Measurements from ENCODE around the gene RGP1. TPM values are rescaled to one million over a fixed set of nuclear protein-coding genes. Genes with fewer than 3 reads are reported as not detected.

RGP1 gene
- 10 to 100 TPM in 1 of 6 donors, 1 to 10 TPM in 5; 1.9 to 14.2 (median 6.9) TPM for polyA plus RNA-seq (ENCODE audit: low read depth in 6 of 6)

- Mint-ChIP-seq H3K4me1 (peaks cover 54 to 55% (median 54%) of the 10 kb centered on the region in 3 donors), H3K36me3 (peaks cover 7 to 20% of the 10 kb centered on the region in 2 donors), H3K27ac (peak within 1 kb of the TSS; percentile 91 to 96 (median 94)), H3K4me3 (peak within 1 kb of the TSS; percentile 91 to 98 (median 97)), H3K9me3 (no peaks in the 10 kb centered on the region), H3K27me3 (no peaks in the 10 kb centered on the region)
- peak; percentile 76 for DNase-seq
- ATAC-seq (ENCODE audit: low read depth in 2 of 2): peak; percentile 82 to 84
These were observed at the start of gene RGP1, which contains the start of gene GBA2 for GRCh38 chr9:35748858-35749514. RGP1 (plus strand) TSS chr9:35749287; CDS start chr9:35749756, 469 bp downstream. GBA2 (minus strand) TSS chr9:35749228; CDS start chr9:35748704, 524 bp downstream.

- H3K27me3 Mint-ChIP-seq: no peaks in the 10 kb centered on the region
- ATAC-seq (ENCODE audit: low read depth in 2 of 2): no peak
These were observed 49.1 kb upstream of the RGP1 start for GRCh38 chr9:35700031-35700430.

GRCh38 chr9:35700942-35701341 lies 48.1 kb upstream of the RGP1 start:
- Mint-ChIP-seq H3K9me3 (no peaks in the 10 kb centered on the region), H3K27me3 (no peaks in the 10 kb centered on the region), H3K36me3 (peaks cover 0 to 22% of the 10 kb centered on the region in 2 donors), H3K4me1 (peaks cover 5 to 18% (median 12%) of the 10 kb centered on the region in 3 donors), H3K4me3 (no peak overlapping the region), H3K27ac (no peak overlapping the region)
- DNase-seq: no peak
- no peak for ATAC-seq (ENCODE audit: low read depth in 2 of 2)

More at GRCh38 chr9:35700031-35700430, 49.1 kb upstream of the RGP1 start:
- Mint-ChIP-seq H3K27ac (no peak overlapping the region), H3K9me3 (no peaks in the 10 kb centered on the region), H3K4me3 (no peak overlapping the region), H3K36me3 (peaks cover 0 to 22% of the 10 kb centered on the region in 2 donors), H3K4me1 (peaks cover 5 to 18% (median 12%) of the 10 kb centered on the region in 3 donors)
- no peak for DNase-seq

- no peak for DNase-seq
- Mint-ChIP-seq H3K9me3 (no peaks in the 10 kb centered on the region), H3K4me3 (no peak overlapping the region), H3K27me3 (no peaks in the 10 kb centered on the region), H3K27ac (peak overlapping the region in 1 of 6 donors; percentile 62), H3K4me1 (peaks cover 1 to 15% (median 4%) of the 10 kb centered on the region in 3 donors), H3K36me3 (peaks cover 6 to 23% of the 10 kb centered on the region in 2 donors)
- ATAC-seq (ENCODE audit: low read depth in 2 of 2): no peak
These were observed 46.4 kb upstream of the RGP1 start for GRCh38 chr9:35702696-35703095.

GRCh38 chr9:35703906-35704672 lies 45.0 kb upstream of the RGP1 start:
- DNase-seq (no peak), ATAC-seq (ENCODE audit: low read depth in 2 of 2) (no peak)
- H3K9me3 Mint-ChIP-seq: no peaks in the 10 kb centered on the region
- peaks cover 10 to 36% of the 10 kb centered on the region in 2 donors for H3K36me3 Mint-ChIP-seq
- no peaks in the 10 kb centered on the region for H3K27me3 Mint-ChIP-seq
- H3K4me3 Mint-ChIP-seq: no peak overlapping the region
- H3K27ac Mint-ChIP-seq: peak overlapping the region in 1 of 6 donors; percentile 22
- peaks cover 0 to 11% (median 10%) of the 10 kb centered on the region in 3 donors for H3K4me1 Mint-ChIP-seq

GRCh38 chr9:35705372-35705771 lies 43.7 kb upstream of the RGP1 start:
- H3K36me3 Mint-ChIP-seq: peaks cover 10 to 36% of the 10 kb centered on the region in 2 donors
- H3K4me3 Mint-ChIP-seq: no peak overlapping the region
- ATAC-seq (ENCODE audit: low read depth in 2 of 2) (no peak), DNase-seq (no peak)
- no peaks in the 10 kb centered on the region for H3K27me3 Mint-ChIP-seq
- H3K4me1 Mint-ChIP-seq: peaks cover 0 to 11% (median 10%) of the 10 kb centered on the region in 3 donors
- H3K9me3 Mint-ChIP-seq: no peaks in the 10 kb centered on the region
- peak overlapping the region in 1 of 6 donors; percentile 62 for H3K27ac Mint-ChIP-seq

GRCh38 chr9:35705836-35706430 lies 43.2 kb upstream of the RGP1 start:
- Mint-ChIP-seq H3K27me3 (no peaks in the 10 kb centered on the region), H3K4me1 (peaks cover 2 to 11% (median 10%) of the 10 kb centered on the region in 3 donors), H3K4me3 (no peak overlapping the region), H3K27ac (peak overlapping the region in 1 of 6 donors; percentile 62), H3K36me3 (peaks cover 10 to 36% of the 10 kb centered on the region in 2 donors), H3K9me3 (no peaks in the 10 kb centered on the region)
- DNase-seq (no peak), ATAC-seq (ENCODE audit: low read depth in 2 of 2) (no peak)

GRCh38 chr9:35706951-35707350 lies 42.1 kb upstream of the RGP1 start:
- H3K27ac Mint-ChIP-seq: peak overlapping the region in 2 of 6 donors; percentile 22 to 63
- no peaks in the 10 kb centered on the region for H3K27me3 Mint-ChIP-seq
- no peak for DNase-seq
- peaks cover 10 to 45% of the 10 kb centered on the region in 2 donors for H3K36me3 Mint-ChIP-seq
- peaks cover 2 to 13% (median 11%) of the 10 kb centered on the region in 3 donors for H3K4me1 Mint-ChIP-seq
- H3K9me3 Mint-ChIP-seq: no peaks in the 10 kb centered on the region
- H3K4me3 Mint-ChIP-seq: no peak overlapping the region
- ATAC-seq (ENCODE audit: low read depth in 2 of 2): no peak

GRCh38 chr9:35708146-35708545 lies 40.9 kb upstream of the RGP1 start:
- Mint-ChIP-seq H3K27ac (peak overlapping the region in 3 of 6 donors; percentile 11 to 83 (median 40)), H3K4me1 (peaks cover 2 to 13% (median 11%) of the 10 kb centered on the region in 3 donors), H3K36me3 (peaks cover 10 to 43% of the 10 kb centered on the region in 2 donors), H3K9me3 (no peaks in the 10 kb centered on the region), H3K27me3 (no peaks in the 10 kb centered on the region), H3K4me3 (no peak overlapping the region)
- ATAC-seq (ENCODE audit: low read depth in 2 of 2): no peak
- no peak for DNase-seq

- H3K4me3 Mint-ChIP-seq: no peak overlapping the region
- H3K36me3 Mint-ChIP-seq: peaks cover 14 to 62% of the 10 kb centered on the region in 2 donors
- peaks cover 2 to 13% (median 11%) of the 10 kb centered on the region in 3 donors for H3K4me1 Mint-ChIP-seq
- DNase-seq (no peak), ATAC-seq (ENCODE audit: low read depth in 2 of 2) (no peak)
- peak overlapping the region in 3 of 6 donors; percentile 39 to 66 (median 58) for H3K27ac Mint-ChIP-seq
- H3K9me3 Mint-ChIP-seq: no peaks in the 10 kb centered on the region
- H3K27me3 Mint-ChIP-seq: no peaks in the 10 kb centered on the region
These were observed 38.1 kb upstream of the RGP1 start for GRCh38 chr9:35710818-35711500.

GRCh38 chr9:35711501-35712428 lies 37.3 kb upstream of the RGP1 start:
- peaks cover 21 to 65% of the 10 kb centered on the region in 2 donors for H3K36me3 Mint-ChIP-seq
- H3K4me3 Mint-ChIP-seq: no peak overlapping the region
- H3K4me1 Mint-ChIP-seq: peaks cover 2 to 18% (median 12%) of the 10 kb centered on the region in 3 donors
- DNase-seq (no peak), ATAC-seq (ENCODE audit: low read depth in 2 of 2) (no peak)
- peak overlapping the region in 2 of 6 donors; percentile 26 to 75 for H3K27ac Mint-ChIP-seq
- H3K27me3 Mint-ChIP-seq: no peaks in the 10 kb centered on the region
- H3K9me3 Mint-ChIP-seq: no peaks in the 10 kb centered on the region

Data from naive B cell (primary cell).